Natural killer cell (primary cell): ENCODE data around the gene SLC38A2. TPM values are rescaled to one million over a fixed set of nuclear protein-coding genes. Genes with fewer than 3 reads are reported as not detected.

Experiments used
- ATAC-seq, 3 donors: fragments of 150-1000 bp in 2 of 3; fragments of 200-7000 bp in 1 of 3; cut with Tn5 transposase; 1 replicate in 1 of 3; 2 replicates in 2 of 3; pipeline ENCODE4 v1.10.0; 2021; ENCODE audit warnings: mild to moderate bottlenecking in 2 of 3, moderate library complexity in 2 of 3
- DNase-seq, 2 donors: peaks; one replicate each; pipeline versions ENCODE4 v3.0.0 to v3.0.0-alpha.2; 2013 to 2021; ENCODE audit warnings: mixed read lengths in 1 of 2
- H3K27ac ChIP-seq: one replicate; pipeline ENCODE4 v1.5.1; 2013; ENCODE audit warnings: mild to moderate bottlenecking, low read length
- H3K27me3 ChIP-seq: one replicate; pipeline ENCODE4 v1.6.1; 2013; ENCODE audit warnings: low read length; ENCODE audit not compliant: control insufficient read depth, insufficient read depth
- H3K36me3 ChIP-seq: one replicate; pipeline ENCODE4 v1.6.1; 2013; ENCODE audit warnings: low read length; ENCODE audit not compliant: control insufficient read depth, insufficient read depth
- H3K4me1 ChIP-seq: one replicate; pipeline ENCODE4 v1.6.1; 2013; ENCODE audit warnings: low read length; ENCODE audit not compliant: control insufficient read depth, insufficient read depth
- H3K4me3 ChIP-seq: one replicate; pipeline ENCODE4 v1.5.1; 2013; ENCODE audit warnings: low read length
- H3K9me3 ChIP-seq: one replicate; pipeline ENCODE4 v1.6.1; 2013; ENCODE audit warnings: low read length; ENCODE audit not compliant: control insufficient read depth, insufficient read depth
- H3K27ac Mint-ChIP-seq, 2 donors: one replicate each; pipeline ENCODE4 v1.8.0; 2022; ENCODE audit warnings: mild to moderate bottlenecking in 2 of 2, mixed read lengths in 2 of 2, moderate library complexity in 1 of 2
- H3K27me3 Mint-ChIP-seq, 2 donors: one replicate each; pipeline ENCODE4 v1.8.0; 2022; ENCODE audit warnings: low read depth in 2 of 2, mixed read lengths in 2 of 2
- H3K36me3 Mint-ChIP-seq: one replicate; pipeline ENCODE4 v1.8.0; 2022; ENCODE audit warnings: mixed read lengths
- H3K4me1 Mint-ChIP-seq, 2 donors: one replicate each; pipeline ENCODE4 v1.8.0; 2022; ENCODE audit warnings: mixed read lengths in 2 of 2
- H3K4me3 Mint-ChIP-seq: one replicate; pipeline ENCODE4 v1.8.0; 2022; ENCODE audit warnings: mild to moderate bottlenecking, moderate library complexity, mixed read lengths
- H3K9me3 Mint-ChIP-seq, 2 donors: one replicate each; pipeline ENCODE4 v1.8.0; 2022; ENCODE audit warnings: mixed read lengths in 2 of 2
- WGBS: methylation state at CpG from one replicate; pipeline ENCODE4 v1.1.7; 2013; ENCODE audit warnings: missing lambda C conversion rate; ENCODE audit not compliant: insufficient coverage; 5-methylcytosine and 5-hydroxymethylcytosine counted together
- intact Hi-C: fragments of 100-400 bp; cut with micrococcal nuclease; formaldehyde crosslinking; loops from one replicate; pipeline ENCODE4 v1.14.2; 2022
- total RNA-seq, 4 donors: library from RNA; stranded (reverse); fragments of 120-200 nt in 1 of 4; gene quantifications; one replicate each; pipeline versions ENCODE4 v1.2.3 to v1.2.4, GENCODE V29; 2013 to 2022
- TF ChIP-seq, protein P1 (sequence below): fragments of 200-600 bp; IDR thresholded peaks from one replicate; pipeline ENCODE4 v1.8.0; 2022; ENCODE audit warnings: antibody characterized with exemption

SLC38A2 gene
- total RNA-seq, 3 donors from 2014 or later (not counting 1 experiment from before 2014, with no cell fraction given), result 131 to 241 (median 167) TPM

DNA sequence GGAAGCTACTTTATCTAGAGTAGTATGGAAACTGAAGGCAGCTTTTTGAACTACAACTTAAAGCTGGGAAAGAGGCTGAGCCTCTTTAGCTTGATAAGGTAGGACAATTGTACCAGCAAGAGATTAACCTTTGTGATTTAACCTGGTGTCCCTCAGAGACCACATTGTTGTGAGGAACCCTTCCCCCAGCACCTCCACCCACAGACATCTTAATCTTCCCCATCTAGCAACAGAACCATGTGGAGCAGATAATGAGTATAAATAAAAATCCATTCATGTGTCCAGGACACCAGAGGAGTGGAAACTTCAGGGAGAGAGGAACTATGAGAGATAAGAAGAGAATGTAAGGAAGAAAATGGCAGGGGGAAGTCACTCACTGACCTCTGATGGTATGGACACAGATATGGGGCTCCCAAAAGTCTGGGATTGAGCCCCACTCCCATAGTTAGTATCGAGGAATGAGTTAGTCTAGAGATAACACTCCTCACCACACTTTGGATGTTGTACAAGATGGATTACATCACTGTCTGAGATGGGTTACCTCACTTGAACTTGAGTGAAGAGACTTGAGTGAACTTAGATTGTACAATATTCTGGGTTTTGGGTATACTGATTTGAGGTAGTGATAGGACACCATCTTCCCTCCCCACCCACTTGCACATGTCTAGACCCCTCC is 33.9 kb upstream of the SLC38A2 start:
- H3K9me3 Mint-ChIP-seq, result peaks cover 0 to 3% of the 10 kb centered on the region in 2 donors
- no peaks in the 10 kb centered on the region for H3K36me3 Mint-ChIP-seq
- ATAC-seq (no peak), DNase-seq (no peak)
- TF ChIP-seq, protein P1, sequence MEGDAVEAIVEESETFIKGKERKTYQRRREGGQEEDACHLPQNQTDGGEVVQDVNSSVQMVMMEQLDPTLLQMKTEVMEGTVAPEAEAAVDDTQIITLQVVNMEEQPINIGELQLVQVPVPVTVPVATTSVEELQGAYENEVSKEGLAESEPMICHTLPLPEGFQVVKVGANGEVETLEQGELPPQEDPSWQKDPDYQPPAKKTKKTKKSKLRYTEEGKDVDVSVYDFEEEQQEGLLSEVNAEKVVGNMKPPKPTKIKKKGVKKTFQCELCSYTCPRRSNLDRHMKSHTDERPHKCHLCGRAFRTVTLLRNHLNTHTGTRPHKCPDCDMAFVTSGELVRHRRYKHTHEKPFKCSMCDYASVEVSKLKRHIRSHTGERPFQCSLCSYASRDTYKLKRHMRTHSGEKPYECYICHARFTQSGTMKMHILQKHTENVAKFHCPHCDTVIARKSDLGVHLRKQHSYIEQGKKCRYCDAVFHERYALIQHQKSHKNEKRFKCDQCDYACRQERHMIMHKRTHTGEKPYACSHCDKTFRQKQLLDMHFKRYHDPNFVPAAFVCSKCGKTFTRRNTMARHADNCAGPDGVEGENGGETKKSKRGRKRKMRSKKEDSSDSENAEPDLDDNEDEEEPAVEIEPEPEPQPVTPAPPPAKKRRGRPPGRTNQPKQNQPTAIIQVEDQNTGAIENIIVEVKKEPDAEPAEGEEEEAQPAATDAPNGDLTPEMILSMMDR, result no peak
- H3K27me3 Mint-ChIP-seq, result peaks cover 0 to under 1% of the 10 kb centered on the region in 2 donors
- H3K4me3 ChIP-seq, result no peak overlapping the region
- no peaks in the 10 kb centered on the region for H3K36me3 ChIP-seq
- H3K4me3 Mint-ChIP-seq, result no peak overlapping the region
- H3K27ac ChIP-seq, result no peak overlapping the region
- peak overlapping the region in 1 of 2 donors; percentile 21 for H3K27ac Mint-ChIP-seq
- WGBS, result no CpG with 5 or more reads among the region's 1 CpG
- H3K27me3 ChIP-seq, result no peaks in the 10 kb centered on the region
- intact Hi-C loops, result loop anchor here (10.0 kb wide), 1 partner anchor 198 kb away; no protein-coding TSS in a partner anchor
- no peaks in the 10 kb centered on the region for H3K9me3 ChIP-seq
- peaks cover 12% of the 10 kb centered on the region for H3K4me1 ChIP-seq
- H3K4me1 Mint-ChIP-seq, result peaks cover 50 to 51% of the 10 kb centered on the region in 2 donors

DNA sequence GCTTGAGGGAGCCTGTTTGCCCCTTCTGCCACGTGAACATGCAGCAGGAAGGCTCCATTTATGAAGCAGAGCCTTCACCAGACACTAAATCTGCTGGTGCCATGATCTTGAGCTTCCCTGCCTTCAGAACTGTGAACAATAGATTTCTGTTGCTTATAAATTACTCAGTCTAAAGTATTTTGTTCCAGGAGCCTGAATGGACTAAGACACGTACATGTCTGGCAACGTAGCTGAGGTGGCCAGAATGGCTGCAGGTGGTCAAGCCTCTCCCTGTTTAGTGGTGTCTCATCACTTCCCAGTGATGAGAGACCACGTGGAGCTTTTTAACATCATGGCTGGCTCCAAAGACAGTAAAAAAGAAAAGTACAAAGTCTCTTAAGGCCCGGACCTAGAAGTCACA is 32.2 kb upstream of the SLC38A2 start:
- H3K9me3 ChIP-seq, result no peaks in the 10 kb centered on the region
- intact Hi-C loops, result loop anchor here (10.0 kb wide), 1 partner anchor 200 kb away; no protein-coding TSS in a partner anchor

DNA sequence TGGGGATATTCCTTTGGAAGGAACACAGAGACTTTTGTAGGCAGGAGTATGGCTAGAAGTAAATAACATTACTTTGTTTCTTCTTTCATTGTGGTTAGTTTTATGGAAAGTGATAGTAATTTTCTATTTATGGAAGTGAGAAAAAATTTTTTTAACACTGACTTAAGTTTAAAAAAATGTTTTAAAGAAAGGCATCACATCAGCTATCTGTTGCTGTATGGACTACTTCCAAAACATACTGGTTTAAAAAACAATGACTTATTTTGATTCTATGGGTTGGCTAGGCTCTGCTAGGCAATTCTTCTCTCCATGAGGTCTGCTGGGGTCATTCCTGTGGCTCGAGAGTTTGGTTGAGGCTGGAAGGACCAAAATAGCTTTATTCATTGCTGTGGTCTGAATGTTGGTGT is 31.7 kb upstream of the SLC38A2 start:
- Mint-ChIP-seq H3K36me3 (no peaks in the 10 kb centered on the region), H3K4me1 (peaks cover 58 to 60% of the 10 kb centered on the region in 2 donors), H3K9me3 (peaks cover 0 to 3% of the 10 kb centered on the region in 2 donors), H3K27ac (peak overlapping the region in 1 of 2 donors; percentile 29), H3K4me3 (peak overlapping the region; percentile 6), H3K27me3 (no peaks in the 10 kb centered on the region)
- H3K4me3 ChIP-seq, result no peak overlapping the region
- TF ChIP-seq, protein P1, result no peak
- intact Hi-C loops, result loop anchor here (10.0 kb wide), 1 partner anchor 201 kb away; no protein-coding TSS in a partner anchor
- DNase-seq (no peak), ATAC-seq (peak in 2 of 3 donors; percentile 18 to 43)
- peak overlapping the region; percentile 12 for H3K27ac ChIP-seq
- peaks cover 12% of the 10 kb centered on the region for H3K4me1 ChIP-seq
- WGBS, result 38% methylated on average over 1 of the region's 1 CpG
- no peaks in the 10 kb centered on the region for H3K36me3 ChIP-seq
- no peaks in the 10 kb centered on the region for H3K9me3 ChIP-seq
- no peaks in the 10 kb centered on the region for H3K27me3 ChIP-seq

More for the DNA sequence above, 32.2 kb upstream of the SLC38A2 start:
- no peaks in the 10 kb centered on the region for H3K27me3 Mint-ChIP-seq
- H3K4me3 ChIP-seq, result no peak overlapping the region
- no peaks in the 10 kb centered on the region for H3K27me3 ChIP-seq
- peak overlapping the region in 1 of 2 donors; percentile 29 for H3K27ac Mint-ChIP-seq
- H3K36me3 Mint-ChIP-seq, result no peaks in the 10 kb centered on the region
- peaks cover 0 to 3% of the 10 kb centered on the region in 2 donors for H3K9me3 Mint-ChIP-seq
- H3K27ac ChIP-seq, result peak overlapping the region; percentile 12
- no peaks in the 10 kb centered on the region for H3K36me3 ChIP-seq
- peaks cover 53 to 55% of the 10 kb centered on the region in 2 donors for H3K4me1 Mint-ChIP-seq
- ATAC-seq (no peak), DNase-seq (no peak)
- WGBS, result 82% methylated on average over 5 of the region's 5 CpGs
- H3K4me1 ChIP-seq, result peaks cover 12% of the 10 kb centered on the region
- H3K4me3 Mint-ChIP-seq, result no peak overlapping the region
- TF ChIP-seq, protein P1, result no peak
